ENCODE data around the gene CCDC34. TPM values are rescaled to one million over a fixed set of nuclear protein-coding genes. Genes with fewer than 3 reads are reported as not detected.

CCDC34 gene
- total RNA-seq, 4 donors from 2014 or later: 0.24 to 1.3 (median 0.64) TPM

DNA sequence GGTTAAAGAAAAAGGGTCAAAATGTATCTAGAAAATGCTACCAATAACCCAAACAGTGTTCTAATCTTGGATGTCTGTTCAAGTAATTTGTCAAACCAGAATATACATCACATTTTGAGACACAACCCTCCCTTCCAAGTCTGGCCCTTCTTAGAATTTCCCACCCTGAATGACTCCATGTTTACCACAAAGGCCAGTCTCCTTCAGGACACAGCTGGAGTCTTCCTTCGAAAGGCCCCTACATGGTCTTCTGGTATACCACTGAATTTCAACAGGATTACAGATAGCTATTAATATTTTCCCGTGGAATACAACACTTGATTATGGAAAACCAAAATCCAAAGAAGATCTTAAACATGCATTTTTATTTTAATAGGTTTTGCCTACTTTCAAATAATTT is 10.2 kb downstream of the CCDC34 start:
- no peak for ATAC-seq
- in situ Hi-C loops (cut with MboI; ENCODE audit: low sequenced_read_pairs in 4 of 4) (loop anchor here in 1 of 4 donors (25.0 kb wide), 1 partner anchor 135 kb away; no protein-coding TSS in a partner anchor), intact Hi-C loops (cut with DNase I; ENCODE audit: low total_unique reads) (no loop called here)
- no peak for DNase-seq
- Histone ChIP-seq H3K4me3 (no peak overlapping the region), H3K4me1 (no peaks in the 10 kb centered on the region), H3K9me3 (no peaks in the 10 kb centered on the region), H3K27ac (no peak overlapping the region), H3K27me3 (no peaks in the 10 kb centered on the region), H3K36me3 (no peaks in the 10 kb centered on the region)
- no peak for TF ChIP-seq POLR2A (IDR thresholded peaks at IDR 0.05)
- TF ChIP-seq, protein P1, sequence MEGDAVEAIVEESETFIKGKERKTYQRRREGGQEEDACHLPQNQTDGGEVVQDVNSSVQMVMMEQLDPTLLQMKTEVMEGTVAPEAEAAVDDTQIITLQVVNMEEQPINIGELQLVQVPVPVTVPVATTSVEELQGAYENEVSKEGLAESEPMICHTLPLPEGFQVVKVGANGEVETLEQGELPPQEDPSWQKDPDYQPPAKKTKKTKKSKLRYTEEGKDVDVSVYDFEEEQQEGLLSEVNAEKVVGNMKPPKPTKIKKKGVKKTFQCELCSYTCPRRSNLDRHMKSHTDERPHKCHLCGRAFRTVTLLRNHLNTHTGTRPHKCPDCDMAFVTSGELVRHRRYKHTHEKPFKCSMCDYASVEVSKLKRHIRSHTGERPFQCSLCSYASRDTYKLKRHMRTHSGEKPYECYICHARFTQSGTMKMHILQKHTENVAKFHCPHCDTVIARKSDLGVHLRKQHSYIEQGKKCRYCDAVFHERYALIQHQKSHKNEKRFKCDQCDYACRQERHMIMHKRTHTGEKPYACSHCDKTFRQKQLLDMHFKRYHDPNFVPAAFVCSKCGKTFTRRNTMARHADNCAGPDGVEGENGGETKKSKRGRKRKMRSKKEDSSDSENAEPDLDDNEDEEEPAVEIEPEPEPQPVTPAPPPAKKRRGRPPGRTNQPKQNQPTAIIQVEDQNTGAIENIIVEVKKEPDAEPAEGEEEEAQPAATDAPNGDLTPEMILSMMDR (IDR thresholded peaks at IDR 0.05 in 4 of 5, conservative IDR thresholded peaks at IDR 0.05 in 1 of 5): no peak

DNA sequence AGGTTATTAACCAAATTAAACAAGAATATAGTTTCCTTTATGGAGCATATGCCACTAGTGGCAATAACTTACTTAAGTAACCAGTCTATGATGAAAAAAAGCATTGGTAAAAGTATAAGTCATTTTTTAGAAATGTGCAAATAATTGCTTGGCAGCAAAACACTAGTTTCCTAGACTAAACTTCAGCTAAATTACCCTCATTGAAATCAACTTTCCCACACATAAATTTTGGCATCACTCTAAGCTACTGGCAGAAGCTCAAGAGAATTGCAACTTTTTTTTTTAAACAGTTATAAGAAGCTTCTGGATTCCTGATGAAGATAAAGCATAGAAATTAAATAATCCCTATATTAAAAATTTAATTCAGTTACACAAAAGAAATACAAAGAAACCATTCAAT is 12.5 kb downstream of the CCDC34 start:
- intact Hi-C loops (cut with DNase I; ENCODE audit: low total_unique reads): no loop called here
- DNase-seq: no peak
- Histone ChIP-seq H3K36me3 (no peaks in the 10 kb centered on the region), H3K27me3 (no peaks in the 10 kb centered on the region), H3K4me1 (no peaks in the 10 kb centered on the region), H3K4me3 (no peak overlapping the region), H3K9me3 (no peaks in the 10 kb centered on the region), H3K27ac (no peak overlapping the region)
- in situ Hi-C loops (cut with MboI; ENCODE audit: low sequenced_read_pairs in 4 of 4): loop anchor here in 1 of 4 donors (25.0 kb wide), 1 partner anchor 137 kb away; no protein-coding TSS in a partner anchor
- TF ChIP-seq, protein P1 (IDR thresholded peaks at IDR 0.05 in 4 of 5, conservative IDR thresholded peaks at IDR 0.05 in 1 of 5): no peak
- TF ChIP-seq POLR2A (IDR thresholded peaks at IDR 0.05): no peak
- ATAC-seq: no peak

DNA sequence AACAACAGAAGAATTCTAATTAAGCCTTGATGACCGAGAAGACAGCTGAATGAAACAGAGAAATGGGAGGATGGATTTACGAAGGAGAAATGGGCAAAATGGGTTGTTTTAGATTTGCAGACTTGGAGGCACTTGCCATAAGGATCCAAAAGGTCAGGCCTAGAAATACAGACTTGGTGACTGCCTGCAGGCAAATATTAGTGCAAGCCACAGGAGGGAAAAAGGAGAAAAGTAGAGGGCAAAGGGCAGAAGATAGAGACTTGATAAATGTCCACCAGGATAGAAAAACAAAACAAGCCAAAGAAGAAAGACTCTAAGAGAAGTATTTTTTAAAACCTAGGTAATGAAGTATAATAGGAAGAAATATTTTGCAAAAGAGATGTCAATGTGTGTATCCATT is 13.1 kb downstream of the CCDC34 start:
- intact Hi-C loops (cut with DNase I; ENCODE audit: low total_unique reads) (no loop called here), in situ Hi-C loops (cut with MboI; ENCODE audit: low sequenced_read_pairs in 4 of 4) (loop anchor here in 1 of 4 donors (25.0 kb wide), 1 partner anchor 137 kb away; no protein-coding TSS in a partner anchor)
- TF ChIP-seq, protein P1 (IDR thresholded peaks at IDR 0.05 in 4 of 5, conservative IDR thresholded peaks at IDR 0.05 in 1 of 5): no peak
- no peak for TF ChIP-seq POLR2A (IDR thresholded peaks at IDR 0.05)
- no peaks in the 10 kb centered on the region for H3K27me3 ChIP-seq
- H3K27ac ChIP-seq: no peak overlapping the region
- no peaks in the 10 kb centered on the region for H3K36me3 ChIP-seq
- DNase-seq: no peak
- no peak overlapping the region for H3K4me3 ChIP-seq
- no peaks in the 10 kb centered on the region for H3K9me3 ChIP-seq
- no peaks in the 10 kb centered on the region for H3K4me1 ChIP-seq
- ATAC-seq: no peak

DNA sequence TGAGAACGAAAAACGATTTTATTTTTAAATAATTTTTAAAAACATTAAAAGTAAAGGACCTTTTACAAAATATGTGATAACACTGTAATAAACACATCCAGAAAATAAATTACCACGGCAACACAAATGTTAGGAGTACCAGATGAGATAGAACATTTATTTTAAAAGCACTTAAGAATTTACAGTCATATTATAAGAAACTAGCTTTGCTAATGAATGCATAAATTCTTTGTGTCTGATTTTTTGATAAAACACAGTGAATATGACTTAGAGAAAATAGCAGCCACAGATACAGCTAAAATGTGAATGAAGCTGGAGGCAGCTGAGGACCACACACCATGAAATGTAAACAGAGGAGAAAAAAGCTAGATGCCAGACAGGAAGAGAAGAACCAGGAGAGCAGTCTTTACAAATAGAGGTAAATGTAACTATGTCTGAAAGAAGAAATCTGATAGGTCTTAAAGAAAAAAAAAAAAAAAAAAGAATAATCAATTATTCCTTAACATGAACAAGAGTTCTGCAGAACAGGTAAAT is 14.6 kb downstream of the CCDC34 start:
- ATAC-seq (no peak), DNase-seq (no peak)
- H3K27ac ChIP-seq: no peak overlapping the region
- no peak overlapping the region for H3K4me3 ChIP-seq
- TF ChIP-seq, protein P1 (IDR thresholded peaks at IDR 0.05 in 4 of 5, conservative IDR thresholded peaks at IDR 0.05 in 1 of 5): no peak
- TF ChIP-seq POLR2A (IDR thresholded peaks at IDR 0.05): no peak
- H3K36me3 ChIP-seq: no peaks in the 10 kb centered on the region
- in situ Hi-C loops (cut with MboI; ENCODE audit: low sequenced_read_pairs in 4 of 4) (no loop called here), intact Hi-C loops (cut with DNase I; ENCODE audit: low total_unique reads) (no loop called here)
- H3K4me1 ChIP-seq: no peaks in the 10 kb centered on the region
- H3K9me3 ChIP-seq: no peaks in the 10 kb centered on the region
- H3K27me3 ChIP-seq: no peaks in the 10 kb centered on the region
